Tibial artery (tissue), 4 donors: Measurements from ENCODE around the gene PLS1.
"Not testable (repeated sequence)": the region's sequence is repeated elsewhere in the genome, so short reads cannot be mapped to it uniquely, and the experiment has no call there.

Experiments
- DNase-seq, 2 donors: peaks; one replicate each; pipeline ENCODE4 v3.0.0-alpha.2; 2019
- H3K27ac ChIP-seq, 2 donors: fragments of 200-600 bp; sonication (generic) in 1 of 2; 1 replicate in 1 of 2; 2 replicates in 1 of 2; pipeline ENCODE4 v1.5.1; 2018 to 2019; ENCODE audit warnings: mild to moderate bottlenecking in 1 of 2
- H3K27me3 ChIP-seq, 2 donors: fragments of 200-600 bp; sonication (generic) in 1 of 2; one replicate each; pipeline versions ENCODE4 v1.5.1 to v1.6.0; 2016 to 2019
- H3K36me3 ChIP-seq, 3 donors: fragments of 200-600 bp; sonication (generic) in 2 of 3; one replicate each; pipeline ENCODE4 v1.5.1; 2016 to 2019; ENCODE audit warnings: mild to moderate bottlenecking in 2 of 3
- H3K4me1 ChIP-seq, 4 donors: fragments of 200-600 bp; sonication (generic) in 2 of 4; 1 replicate in 3 of 4; 2 replicates in 1 of 4; pipeline ENCODE4 v1.5.1; 2016 to 2019
- H3K4me3 ChIP-seq, 2 donors: fragments of 200-600 bp; sonication (generic) in 1 of 2; 1 replicate in 1 of 2; 2 replicates in 1 of 2; pipeline ENCODE4 v1.5.1; 2018 to 2019; ENCODE audit warnings: mild to moderate bottlenecking in 2 of 2
- H3K9me3 ChIP-seq, 3 donors: fragments of 200-600 bp; sonication (generic) in 1 of 3; one replicate each; pipeline ENCODE4 v1.5.1; 2016 to 2019
- CTCF ChIP-seq, 2 experiments: fragments of 200-600 bp in 1 of 2; fragments of 450-650 bp in 1 of 2; IDR thresholded peaks; one replicate each; pipeline ENCODE4 v1.5.1; 2017 to 2019; ENCODE audit warnings: antibody characterized with exemption in 2 of 2, mild to moderate bottlenecking in 1 of 2, moderate library complexity in 1 of 2
- intact Hi-C: fragments of 100-400 bp; cut with DNase I; formaldehyde crosslinking; loops from one replicate; pipeline ENCODE4 v1.15.0; 2023; ENCODE audit warnings: low total_unique reads

The PLS1 gene

GRCh38 chr3:142735462-142735861 is 139.3 kb downstream of the PLS1 start:
- Histone ChIP-seq H3K27me3 (no peaks in the 10 kb centered on the region), H3K27ac (no peak overlapping the region), H3K4me3 (no peak overlapping the region), H3K4me1 (no peaks in the 10 kb centered on the region), H3K36me3 (no peaks in the 10 kb centered on the region), H3K9me3 (no peaks in the 10 kb centered on the region)
- DNase-seq: no peak
- no peak for TF ChIP-seq CTCF (IDR thresholded peaks at IDR 0.05)
- intact Hi-C loops: no loop called here

- no peaks in the 10 kb centered on the region for H3K27me3 ChIP-seq
- no peaks in the 10 kb centered on the region for H3K9me3 ChIP-seq
- DNase-seq: no peak
- no peak overlapping the region for H3K4me3 ChIP-seq
- no peak overlapping the region for H3K27ac ChIP-seq
- no peaks in the 10 kb centered on the region for H3K36me3 ChIP-seq
- intact Hi-C loops: no loop called here
- no peak for TF ChIP-seq CTCF (IDR thresholded peaks at IDR 0.05)
- no peaks in the 10 kb centered on the region for H3K4me1 ChIP-seq
These were observed 142.2 kb downstream of the PLS1 start for GRCh38 chr3:142738396-142738795.

- H3K9me3 ChIP-seq: no peaks in the 10 kb centered on the region
- intact Hi-C loops: no loop called here
- no peak overlapping the region for H3K4me3 ChIP-seq
- H3K27ac ChIP-seq: no peak overlapping the region
- no peaks in the 10 kb centered on the region for H3K27me3 ChIP-seq
- DNase-seq: no peak
- no peak for TF ChIP-seq CTCF (IDR thresholded peaks at IDR 0.05)
- H3K4me1 ChIP-seq: no peaks in the 10 kb centered on the region
- peaks cover 24 to 31% (median 25%) of the 10 kb centered on the region in 3 donors for H3K36me3 ChIP-seq
These were observed 150.5 kb downstream of the PLS1 start for GRCh38 chr3:142746646-142747045.

GRCh38 chr3:142750531-142750930 is 154.3 kb downstream of the PLS1 start:
- H3K27ac ChIP-seq, H3K9me3 ChIP-seq: not testable (repeated sequence)
- H3K36me3 ChIP-seq: peaks cover 24 to 26% (median 25%) of the 10 kb centered on the region in 3 donors

GRCh38 chr3:142752605-142753004 is 156.4 kb downstream of the PLS1 start:
- H3K4me3 ChIP-seq, DNase-seq, H3K27me3 ChIP-seq, H3K9me3 ChIP-seq, intact Hi-C loops, H3K4me1 ChIP-seq, H3K27ac ChIP-seq: not testable (repeated sequence)
- peaks cover 24 to 26% (median 25%) of the 10 kb centered on the region in 3 donors for H3K36me3 ChIP-seq

More at GRCh38 chr3:142750531-142750930, 154.3 kb downstream of the PLS1 start:
- H3K4me1 ChIP-seq, intact Hi-C loops, H3K27me3 ChIP-seq, H3K4me3 ChIP-seq, DNase-seq: not testable (repeated sequence)

- Histone ChIP-seq H3K4me1 (no peaks in the 10 kb centered on the region), H3K27ac (no peak overlapping the region), H3K36me3 (peaks cover 10 to 12% (median 11%) of the 10 kb centered on the region in 3 donors), H3K9me3 (no peaks in the 10 kb centered on the region), H3K4me3 (no peak overlapping the region), H3K27me3 (no peaks in the 10 kb centered on the region)
- intact Hi-C loops: no loop called here
- DNase-seq: no peak
- TF ChIP-seq CTCF (IDR thresholded peaks at IDR 0.05): no peak
These were observed 158.3 kb downstream of the PLS1 start for GRCh38 chr3:142754494-142754893.
